Amygdala (tissue), 56 donors: Measurements from ENCODE around the gene TMEM52.

ENCODE experiments used
- DNase-seq, 56 donors: peaks; one replicate each; lab custom pipeline; 2025; lab: John Stamatoyannopoulos, UW

TMEM52 gene

DNA sequence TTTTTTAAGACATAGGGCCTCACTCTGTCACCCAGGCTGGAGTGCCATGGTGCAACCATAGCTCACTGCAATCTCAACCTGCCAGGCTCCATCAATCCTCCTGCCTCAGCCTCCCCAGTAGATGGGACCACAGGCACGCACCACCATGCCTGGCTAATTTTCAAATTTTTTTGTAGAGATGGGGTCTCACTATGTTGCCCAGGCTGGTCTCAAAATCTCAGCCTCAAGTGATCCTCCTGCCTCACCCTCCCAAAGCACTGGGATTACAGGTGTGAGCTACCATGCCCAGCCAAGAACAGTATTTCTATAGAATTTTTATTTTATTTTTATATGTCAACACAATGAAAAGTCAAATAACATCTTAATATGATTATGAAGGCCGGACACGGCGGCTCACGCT lies 39.1 kb downstream of the TMEM52 start:
- no peak for DNase-seq

DNA sequence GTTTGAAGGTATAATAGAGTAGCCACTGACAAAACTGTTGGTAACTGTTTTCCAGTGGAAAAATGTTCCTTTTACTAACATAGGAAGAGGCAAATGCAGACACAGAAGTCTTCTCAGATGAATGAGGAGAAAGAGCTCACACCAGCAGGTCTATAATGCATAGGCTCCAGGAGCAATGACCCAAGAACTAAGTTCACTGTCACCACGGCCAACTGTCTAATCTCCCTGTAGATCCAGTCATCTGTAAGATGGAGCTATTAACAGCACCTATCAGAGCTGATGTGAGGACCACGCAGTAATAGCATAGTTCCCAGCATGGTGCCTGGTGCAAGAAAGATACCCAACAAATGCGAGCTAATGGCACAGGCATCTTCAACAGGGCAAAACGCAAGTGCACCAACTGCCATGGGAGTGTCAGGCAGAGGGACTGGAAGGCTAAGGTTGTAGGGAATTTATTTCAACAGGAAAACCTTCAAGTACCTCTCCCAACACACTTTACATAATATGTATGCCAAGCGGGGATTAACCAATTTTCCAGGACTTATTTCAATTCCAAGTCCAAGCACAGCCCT lies 41.1 kb downstream of the TMEM52 start:
- no peak for DNase-seq

DNA sequence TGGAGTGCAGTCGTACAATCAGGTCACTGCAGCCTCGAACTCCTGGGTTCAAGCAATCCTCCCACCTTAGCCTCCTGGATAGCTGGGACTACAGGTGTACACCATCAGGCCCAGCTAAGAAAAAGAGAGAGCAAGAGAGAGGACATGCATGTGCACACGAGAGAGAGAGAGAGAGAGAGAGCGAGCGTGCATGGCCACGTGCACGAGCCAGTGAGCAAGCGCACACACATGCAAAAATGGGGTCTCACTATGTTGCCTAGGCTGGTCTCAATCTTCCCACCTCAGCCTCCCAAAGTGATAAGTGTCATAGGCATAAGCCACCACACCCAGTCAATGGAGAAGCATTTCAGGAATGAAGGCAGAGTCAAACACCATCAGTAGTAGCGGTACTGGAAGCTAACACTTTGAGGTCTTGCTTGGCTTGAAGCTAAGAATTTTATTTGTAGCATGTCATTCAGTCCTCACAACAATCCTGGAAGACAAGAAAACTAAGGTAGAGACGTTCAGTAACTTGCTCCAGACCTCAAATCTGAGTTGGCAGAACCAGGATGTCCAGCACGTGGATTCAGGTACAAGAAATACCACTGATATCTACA lies 42.6 kb downstream of the TMEM52 start:
- DNase-seq, result no peak

DNA sequence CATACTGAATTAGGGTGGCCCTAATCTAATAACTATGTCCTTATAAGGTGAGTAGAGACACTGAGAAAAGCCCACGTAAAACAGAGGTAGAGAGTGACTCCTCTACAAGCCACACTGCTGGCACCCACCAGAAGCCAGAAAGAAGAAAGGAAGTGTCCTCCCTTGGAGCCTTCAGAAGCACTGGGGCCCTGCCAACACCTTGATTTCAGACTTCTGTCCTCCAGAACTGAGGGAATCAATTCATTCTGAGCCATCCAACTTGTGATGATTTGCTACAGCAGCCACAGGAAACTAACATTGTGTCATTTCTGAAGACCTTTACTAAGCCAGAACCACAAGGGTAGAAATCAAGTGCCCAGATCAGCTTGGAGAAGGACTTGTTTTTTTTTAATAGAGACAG lies 43.1 kb downstream of the TMEM52 start:
- no peak for DNase-seq

DNA sequence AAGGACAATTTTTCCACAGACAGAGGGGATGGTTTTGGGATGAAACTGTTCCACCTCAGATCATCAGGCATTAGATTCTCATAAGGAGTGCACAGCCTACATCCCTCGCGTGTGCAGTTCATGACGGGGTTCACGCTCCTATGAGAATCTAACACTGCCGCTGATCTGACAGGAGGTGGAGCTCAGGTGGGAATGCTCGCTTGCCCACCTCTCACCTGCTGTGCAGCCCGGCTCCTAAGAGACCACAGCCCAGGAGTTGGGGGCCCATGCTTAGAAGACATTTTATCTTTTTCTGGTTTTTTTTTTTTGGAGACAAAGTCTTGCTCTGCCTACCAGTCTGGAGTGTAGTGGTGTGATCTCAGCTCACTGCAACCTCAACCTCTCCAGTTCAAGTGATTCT lies 44.2 kb downstream of the TMEM52 start:
- no peak for DNase-seq

DNA sequence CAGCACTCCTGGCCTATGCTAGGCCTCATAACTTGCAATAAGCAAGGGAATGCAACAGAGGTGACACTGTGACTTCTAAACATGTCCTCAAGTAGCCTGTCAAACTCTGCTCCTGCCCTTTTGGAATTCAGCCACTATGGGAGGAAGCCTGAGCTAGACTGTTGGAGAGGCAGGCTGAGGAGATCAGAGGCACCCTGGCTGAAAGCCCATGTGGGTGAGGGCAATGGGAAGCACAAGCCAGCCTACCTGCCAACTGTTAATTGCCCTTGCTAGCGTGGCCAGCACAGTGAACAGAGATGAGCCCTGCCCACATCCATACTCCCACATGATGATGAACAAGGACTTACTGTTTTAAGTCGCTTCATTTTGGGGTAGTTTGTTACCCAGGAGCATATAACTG lies 45.9 kb downstream of the TMEM52 start:
- DNase-seq, result peak in 5 of 56 donors; percentile 15 to 52 (median 33)

DNA sequence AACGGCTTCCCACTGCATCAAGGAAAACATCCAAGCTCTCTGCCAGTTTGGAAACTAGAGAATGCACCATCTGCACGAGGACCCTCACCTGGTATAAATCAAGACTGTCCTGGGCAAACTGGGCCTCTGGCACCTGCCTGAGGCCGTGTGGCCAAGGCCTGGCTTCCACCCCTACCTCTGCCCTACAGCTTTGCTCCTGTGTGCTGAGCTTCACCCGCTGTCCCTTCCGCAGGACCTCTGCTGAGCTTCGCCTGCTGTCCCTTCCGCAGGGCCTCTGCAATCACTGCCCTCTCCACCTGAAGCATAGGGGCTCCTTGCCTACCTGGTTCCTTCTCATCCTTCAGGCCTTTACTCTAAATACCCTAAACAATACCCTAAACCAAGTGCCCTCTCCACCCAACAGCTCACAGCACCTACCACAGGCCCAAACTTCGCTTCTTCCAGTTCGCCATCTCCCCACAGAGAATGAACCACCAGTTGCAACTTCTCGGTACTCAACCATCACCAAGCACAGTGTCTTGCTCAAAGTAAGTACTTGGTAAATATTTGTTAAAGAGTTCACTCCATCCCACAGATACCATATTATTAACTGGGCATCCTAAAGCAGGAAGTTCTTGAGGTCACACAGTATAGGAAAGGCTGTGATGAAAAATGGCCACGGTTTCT lies 46.6 kb downstream of the TMEM52 start:
- DNase-seq, result no peak

DNA sequence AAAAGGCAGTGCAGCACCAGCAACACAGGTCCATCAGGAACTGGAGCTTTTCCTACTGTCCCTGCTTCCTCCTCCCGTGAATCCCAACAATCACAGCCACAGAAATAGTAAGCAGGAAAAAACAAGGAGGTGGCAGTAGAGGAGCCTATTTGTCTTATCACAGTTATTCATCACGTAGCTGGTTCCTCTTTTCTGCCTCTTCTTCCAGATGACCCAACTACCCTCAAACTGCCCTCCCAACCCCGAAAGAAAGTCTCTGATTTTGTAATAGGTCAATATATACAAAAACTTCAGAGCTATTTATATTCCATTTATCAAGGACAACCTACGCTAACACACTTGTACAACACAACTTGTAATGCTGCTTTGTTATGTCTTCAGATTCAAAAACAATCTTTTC lies 49.6 kb downstream of the TMEM52 start:
- no peak for DNase-seq
